SHP77 treated with DMSO at 0.1 percent for 48 hours (cell line): ENCODE measurements around the gene ATP13A1.
"Not testable (repeated sequence)": the region's sequence is repeated elsewhere in the genome, so short reads cannot be mapped to it uniquely, and the experiment has no call there.

Experiments used
- DNase-seq: peaks from one replicate; lab custom pipeline; 2025; lab: John Stamatoyannopoulos, UW

The ATP13A1 gene

DNA sequence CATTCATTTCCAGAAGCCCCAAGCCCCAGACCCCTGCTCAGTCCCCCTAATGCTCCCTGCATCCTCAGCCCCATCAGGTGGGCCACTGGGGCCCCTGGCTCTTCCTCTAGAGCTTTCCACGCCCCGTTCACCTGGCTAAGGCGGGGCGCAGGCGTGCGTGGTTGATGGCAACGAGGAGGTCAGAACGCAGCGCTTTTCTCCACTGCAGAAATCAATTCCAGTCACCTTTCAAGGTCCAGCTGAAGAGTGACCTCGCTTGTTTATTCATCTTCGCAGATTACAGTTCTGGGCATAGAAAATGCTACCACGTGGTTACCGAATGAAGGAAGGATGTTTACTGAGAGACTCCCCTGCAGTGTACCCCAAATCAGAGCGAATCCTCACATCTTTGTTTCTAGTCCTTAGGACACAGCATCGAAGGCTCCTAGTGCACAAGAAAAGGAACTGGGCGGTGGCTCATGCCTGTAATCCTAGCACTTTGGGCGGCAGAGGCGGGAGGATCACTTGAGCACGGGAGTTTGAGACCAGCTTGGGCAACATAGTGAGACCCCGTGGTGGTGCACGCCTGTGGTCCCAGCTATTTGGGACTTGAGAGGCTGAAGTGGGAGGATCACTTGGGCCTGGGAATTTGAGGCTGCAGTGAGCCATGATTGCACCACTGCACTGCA is 44.2 kb downstream of the ATP13A1 start:
- no peak for DNase-seq

DNA sequence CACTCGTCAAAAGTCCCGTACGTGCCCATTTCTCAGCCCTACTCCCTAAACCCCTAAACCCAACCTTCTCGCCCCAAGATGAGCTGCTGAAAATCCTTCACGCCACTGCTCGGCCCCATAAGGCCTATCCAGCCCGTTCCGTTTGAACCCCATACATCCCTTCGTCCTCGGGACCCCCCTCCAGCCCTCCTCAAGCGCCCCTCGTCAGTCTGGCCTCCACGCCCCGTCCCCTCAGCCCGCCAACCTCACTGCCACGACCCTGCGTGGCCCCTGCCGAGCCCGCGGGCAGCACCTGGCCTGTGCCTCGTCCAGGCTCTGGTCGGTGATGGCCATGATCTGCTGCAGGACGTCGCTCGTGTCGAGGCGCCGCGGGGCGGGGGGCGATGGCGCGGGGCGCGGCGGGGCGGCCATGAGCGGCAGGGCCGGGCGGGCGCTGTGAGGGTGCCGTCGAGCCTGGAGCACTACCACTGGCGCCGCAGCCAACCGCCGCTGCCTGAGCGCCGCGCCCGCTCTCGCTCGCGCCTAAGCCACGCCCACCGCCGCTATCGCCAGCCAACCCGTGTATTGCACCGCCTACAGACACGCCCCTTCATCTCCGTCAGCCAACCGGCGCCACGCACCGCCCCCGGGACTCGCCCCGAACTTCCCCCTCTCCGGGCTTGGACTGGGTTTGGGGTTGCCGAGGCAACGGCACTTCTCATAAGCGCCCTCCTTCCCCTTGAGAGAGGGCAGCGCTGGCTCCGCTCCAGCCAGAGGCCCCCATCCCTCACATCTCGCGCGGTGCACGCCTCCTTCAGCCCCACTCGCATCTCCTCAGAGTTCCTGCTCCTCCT is 45.0 kb downstream of the ATP13A1 start, which contains the start of gene PBX4:
PBX4 (minus strand) TSS at position 469 of the 833 bp plus-strand sequence; CDS start at position 411, 58 bp downstream.
- peak; percentile 69 for DNase-seq

DNA sequence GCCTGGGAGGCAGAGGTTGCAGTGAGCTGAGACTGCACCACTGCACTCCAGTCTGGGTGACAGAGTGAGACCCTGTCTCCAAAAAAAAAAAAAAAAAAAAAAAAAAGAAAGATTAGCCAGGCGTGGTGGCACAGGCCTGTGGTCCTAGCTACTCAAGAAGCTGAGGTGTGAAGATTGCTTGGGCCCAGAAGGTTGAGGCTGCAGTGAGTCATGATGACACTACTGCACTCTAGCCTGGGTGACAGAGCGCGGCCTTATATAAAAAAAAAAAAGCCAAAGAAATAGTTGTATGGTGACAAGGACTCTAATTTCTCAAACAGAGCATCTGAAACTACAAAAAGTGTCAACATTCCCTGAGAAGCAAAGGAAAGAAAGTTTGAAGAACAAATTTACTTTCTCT is 48.4 kb downstream of the ATP13A1 start:
- no peak for DNase-seq

DNA sequence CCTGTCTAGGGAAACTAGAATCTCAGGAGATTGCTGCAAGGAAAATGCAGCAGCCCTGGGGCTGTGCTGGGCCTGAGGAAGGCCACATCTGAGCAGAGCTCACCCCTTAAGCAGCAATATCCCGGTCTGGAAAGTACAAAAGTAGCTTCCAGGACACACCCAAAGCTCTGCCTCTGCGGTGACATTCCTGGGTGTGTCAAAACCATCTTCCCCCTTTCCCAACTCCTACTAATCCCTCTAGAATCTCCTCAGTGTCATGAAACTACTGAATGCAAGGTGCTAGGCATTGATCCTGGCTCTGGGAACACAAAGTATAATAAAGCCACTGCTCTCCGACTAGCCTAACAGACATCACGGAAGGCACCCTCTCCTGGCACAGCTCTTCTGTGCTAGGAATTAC is 50.0 kb downstream of the ATP13A1 start:
- no peak for DNase-seq

DNA sequence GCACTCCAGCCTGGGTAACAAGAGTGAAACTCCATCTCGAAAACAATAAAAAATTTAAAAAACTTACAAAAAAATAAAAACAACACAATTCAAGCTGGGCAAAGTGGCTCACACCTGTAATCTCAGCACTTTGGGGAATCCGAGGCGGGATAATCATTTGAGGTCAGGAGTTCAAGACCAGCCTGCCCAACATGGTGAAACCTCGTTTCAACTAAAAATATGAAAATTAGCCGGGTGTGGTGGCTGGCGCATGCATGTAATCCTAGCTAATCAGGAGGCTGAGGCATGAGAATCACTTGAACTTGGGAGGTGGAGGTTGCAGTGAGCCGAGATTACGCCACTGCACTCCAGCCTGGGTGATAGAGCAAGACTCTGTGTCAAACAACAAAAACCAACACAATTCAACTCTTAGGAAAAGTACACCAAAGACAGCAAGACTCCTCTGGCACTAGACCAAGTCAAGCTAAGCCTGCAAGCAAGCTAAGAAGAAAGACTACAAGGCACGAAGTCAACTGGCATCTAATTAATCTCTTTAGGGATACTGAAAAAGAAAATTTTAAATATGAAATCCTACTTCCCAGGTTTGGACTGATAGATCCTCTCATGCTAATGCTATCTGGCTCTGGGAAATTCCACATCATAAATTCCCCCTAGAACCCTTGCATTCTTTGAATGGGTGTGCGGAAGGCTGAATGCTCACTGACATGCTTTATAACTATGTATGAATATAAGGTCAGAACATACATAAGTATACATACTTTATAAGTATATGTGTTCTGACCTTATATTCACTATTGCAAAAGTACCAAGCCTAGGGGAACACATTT is 52.9 kb downstream of the ATP13A1 start:
- DNase-seq = no peak

DNA sequence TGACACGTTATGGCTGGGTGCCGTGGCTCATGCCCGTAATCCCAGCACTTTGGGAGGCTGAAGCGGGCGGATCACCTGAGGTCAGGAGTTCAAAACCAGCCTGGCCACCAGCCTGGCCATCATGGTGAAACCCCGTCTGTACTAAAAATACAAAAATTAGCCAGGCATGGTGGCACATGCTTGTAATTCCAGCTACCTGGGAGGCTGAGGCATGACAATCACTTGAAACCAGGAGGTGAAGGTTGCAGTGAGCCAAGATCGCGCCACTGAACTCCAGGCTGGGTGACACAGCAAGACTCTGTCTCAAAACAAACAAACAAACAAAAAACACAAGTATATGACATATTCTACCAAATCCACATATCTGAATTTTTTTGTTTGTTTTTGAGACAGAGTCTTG is 56.8 kb downstream of the ATP13A1 start:
- DNase-seq = not testable (repeated sequence)

DNA sequence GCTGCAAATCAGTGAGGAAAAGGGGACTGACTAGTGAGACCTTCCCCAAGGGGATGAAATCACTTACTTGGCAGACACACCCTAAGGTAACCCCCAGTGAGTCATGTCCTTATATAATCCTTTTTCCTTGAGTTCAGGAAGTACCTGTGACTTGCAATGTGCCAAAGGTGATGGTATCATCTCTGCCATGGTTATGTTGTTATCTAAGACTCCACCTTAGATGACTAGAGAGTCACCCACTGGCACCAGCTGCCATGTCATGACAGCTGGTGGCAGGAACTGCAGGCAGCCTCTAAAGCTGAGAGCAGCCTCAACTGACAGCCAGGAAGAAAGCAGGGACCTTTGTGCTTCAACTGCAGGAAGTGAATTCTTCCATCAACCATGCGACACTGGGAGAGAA is 57.5 kb downstream of the ATP13A1 start:
- DNase-seq = no peak

DNA sequence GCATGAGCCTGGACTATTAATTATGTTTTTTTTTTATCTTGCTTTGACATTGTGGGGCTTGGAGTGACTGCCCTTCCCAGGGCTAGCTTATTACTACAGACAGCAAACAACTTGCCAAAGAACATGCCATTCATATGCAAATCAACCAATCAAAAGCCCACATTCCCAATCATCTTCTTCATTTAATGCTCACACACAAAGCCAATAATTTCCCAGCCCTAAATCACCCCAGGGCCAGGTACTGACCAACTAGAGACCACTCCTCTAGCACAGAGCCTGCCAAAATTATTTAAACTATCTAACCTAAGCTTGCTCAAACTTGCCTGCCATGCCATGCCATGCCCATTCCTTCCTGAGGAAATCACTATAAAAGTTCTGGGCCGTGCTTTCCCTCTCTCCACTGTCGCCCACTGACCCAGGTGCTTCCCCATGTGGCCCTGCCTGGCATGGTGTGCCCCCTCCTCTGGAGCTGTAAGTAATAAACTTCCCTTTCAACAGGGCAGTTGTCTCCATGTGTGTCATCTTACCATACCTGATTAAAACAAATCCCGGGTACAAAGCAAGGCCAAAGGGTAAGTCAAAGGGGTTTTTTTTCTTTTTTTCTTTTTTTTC is 60.7 kb downstream of the ATP13A1 start:
- DNase-seq = no peak

DNA sequence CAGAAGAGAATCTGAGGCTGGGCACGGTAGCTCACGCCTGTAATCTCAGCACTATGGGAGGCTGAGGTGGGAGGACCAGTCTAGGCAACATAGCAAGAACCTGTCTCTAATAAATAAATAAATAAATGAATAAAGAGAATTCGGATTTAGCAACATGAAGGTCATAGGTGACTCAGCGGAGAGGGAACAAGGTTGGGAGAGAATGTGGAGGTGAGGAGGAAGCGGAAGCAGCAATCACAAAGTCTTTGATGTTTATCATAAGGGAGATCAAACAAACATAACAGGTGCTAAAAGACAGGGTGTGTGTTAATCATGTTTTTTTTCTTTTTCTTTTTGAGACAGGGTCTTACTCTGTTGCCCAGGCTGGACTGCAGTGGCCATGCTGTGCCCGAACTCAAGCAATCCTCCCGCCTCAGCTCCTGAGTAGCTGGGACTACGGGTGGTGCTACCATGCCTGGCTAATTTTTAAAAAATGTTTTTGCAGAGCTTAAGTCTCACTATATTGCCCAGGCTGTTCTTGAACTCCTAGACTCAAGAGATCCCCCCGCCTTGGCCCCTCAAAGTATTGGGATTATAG is 61.3 kb downstream of the ATP13A1 start:
- DNase-seq = no peak

DNA sequence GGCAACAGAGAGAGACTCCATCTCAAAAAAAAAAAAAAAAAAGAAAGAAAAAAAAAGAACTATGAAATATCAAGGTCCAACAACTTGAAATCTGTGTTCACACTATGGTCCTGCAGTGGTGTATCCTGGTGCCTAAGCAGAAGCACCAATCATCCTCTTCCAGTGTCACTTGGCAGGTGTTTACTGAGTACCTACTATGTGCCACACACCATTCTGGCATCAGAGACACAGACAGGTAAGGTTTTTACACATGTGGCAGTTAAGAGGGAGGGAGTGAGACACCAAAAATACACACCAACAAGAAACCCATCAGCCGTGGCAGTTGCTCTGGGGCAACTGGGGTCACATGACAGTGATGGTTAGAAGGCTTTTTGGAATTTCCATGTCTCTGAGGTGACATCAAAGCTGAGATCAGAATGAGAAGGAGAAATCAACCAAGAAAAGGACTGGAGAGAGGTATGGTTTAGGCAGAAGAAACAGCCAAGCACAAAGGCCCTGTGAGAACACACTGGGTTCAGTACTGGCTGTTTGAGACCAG is 62.6 kb downstream of the ATP13A1 start:
- DNase-seq = no peak

DNA sequence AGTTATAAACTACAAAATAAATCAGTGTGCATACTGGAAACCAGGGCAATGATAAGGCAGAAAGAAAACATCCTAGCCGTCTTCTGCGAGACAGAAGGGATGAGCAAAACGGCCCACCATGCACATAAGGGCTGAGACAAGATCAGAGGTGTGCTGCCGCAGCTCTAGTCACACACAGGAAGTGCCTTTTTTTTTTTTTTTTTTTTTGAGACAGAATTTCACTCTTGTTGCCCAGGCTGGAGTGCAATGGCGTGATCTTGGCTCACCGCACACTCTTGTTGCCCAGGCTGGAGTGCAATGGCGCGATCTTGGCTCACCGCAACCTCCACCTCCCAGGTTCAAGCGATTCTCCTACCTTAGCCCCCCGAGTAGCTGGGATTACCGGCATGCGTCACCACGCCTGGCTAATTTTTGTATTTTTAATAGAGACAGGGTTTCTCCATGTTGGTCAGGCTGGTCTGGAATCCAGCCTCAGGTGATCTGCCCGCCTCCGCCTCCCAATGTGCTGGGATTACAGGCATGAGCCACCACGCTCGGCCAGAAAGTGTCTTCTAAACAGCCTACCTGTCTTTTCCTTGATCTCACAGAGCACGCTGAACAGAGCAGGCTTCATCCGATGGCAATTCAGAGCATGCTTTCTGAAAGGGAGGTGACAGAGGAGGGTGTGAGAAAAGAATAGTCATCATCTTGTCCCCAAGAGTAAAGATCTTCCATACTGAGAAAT is 64.6 kb downstream of the ATP13A1 start:
- not testable (repeated sequence) for DNase-seq

DNA sequence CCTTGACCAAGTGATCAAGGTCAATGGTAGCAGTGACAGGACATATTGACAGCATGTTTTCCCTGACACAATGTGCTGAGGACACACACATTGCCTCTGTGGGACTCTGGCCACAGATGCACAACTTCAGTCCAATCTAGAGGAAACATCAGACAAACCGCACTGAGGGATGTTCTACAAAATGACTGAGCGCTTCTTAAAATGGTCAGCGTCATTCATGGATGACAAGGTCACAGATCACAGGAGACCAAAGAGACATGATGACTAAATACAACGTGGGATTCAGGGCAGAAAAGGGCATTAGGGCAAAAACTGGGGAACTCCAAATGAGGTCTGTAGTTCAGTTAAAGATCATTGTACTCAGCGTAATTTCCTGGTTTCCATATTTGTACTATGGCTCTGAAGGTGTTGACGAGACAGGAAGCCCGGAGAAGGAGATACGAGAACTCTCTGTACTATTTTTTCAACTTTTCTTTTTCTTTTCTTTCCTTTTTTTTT is 65.6 kb downstream of the ATP13A1 start:
- DNase-seq = no peak
